PFSK-1 (cell line): ENCODE results near the gene STXBP3.

Experiments used
- REST ChIP-seq, 2 experiments: IDR thresholded peaks; 2 replicates each; pipeline versions ENCODE4 v1.6.1 to v1.8.0; 2011 to 2012; ENCODE audit warnings: low read depth in 2 of 2, low read length in 2 of 2, control low read depth in 1 of 2, inconsistent platforms in 1 of 2, mild to moderate bottlenecking in 1 of 2, moderate library complexity in 1 of 2; ENCODE audit not compliant: insufficient read depth in 1 of 2
- SIN3A ChIP-seq: IDR thresholded peaks from 2 replicates; pipeline ENCODE4 v1.6.1; 2012; ENCODE audit warnings: mild to moderate bottlenecking, low read length, moderate library complexity, borderline replicate concordance; ENCODE audit not compliant: insufficient read depth

GRCh38 chr1:108715932-108716331 lies 30.5 kb upstream of the STXBP3 start:
- no peak for TF ChIP-seq REST (IDR thresholded peaks at IDR 0.05; ENCODE audit: insufficient read depth in 1 of 2, low read depth in 2 of 2, low read length in 2 of 2)
- TF ChIP-seq SIN3A, result no peak
